PC-3 (cell line): ENCODE results near the gene DEFB123.

Source experiments
- EZH2 ChIP-seq: fragments of 300-600 bp; sonication (generic); IDR thresholded peaks from one replicate; pipeline ENCODE4 v1.6.1; 2017; ENCODE audit warnings: antibody characterized with exemption, mild to moderate bottlenecking, low read length; ENCODE audit not compliant: unreplicated experiment
- TF ChIP-seq, protein P1 (sequence below): fragments of 300-600 bp; sonication (generic); conservative IDR thresholded peaks from 2 replicates; pipeline ENCODE4 v1.5.1; 2017; ENCODE audit warnings: antibody characterized with exemption, low read depth, mild to moderate bottlenecking, low read length

DNA sequence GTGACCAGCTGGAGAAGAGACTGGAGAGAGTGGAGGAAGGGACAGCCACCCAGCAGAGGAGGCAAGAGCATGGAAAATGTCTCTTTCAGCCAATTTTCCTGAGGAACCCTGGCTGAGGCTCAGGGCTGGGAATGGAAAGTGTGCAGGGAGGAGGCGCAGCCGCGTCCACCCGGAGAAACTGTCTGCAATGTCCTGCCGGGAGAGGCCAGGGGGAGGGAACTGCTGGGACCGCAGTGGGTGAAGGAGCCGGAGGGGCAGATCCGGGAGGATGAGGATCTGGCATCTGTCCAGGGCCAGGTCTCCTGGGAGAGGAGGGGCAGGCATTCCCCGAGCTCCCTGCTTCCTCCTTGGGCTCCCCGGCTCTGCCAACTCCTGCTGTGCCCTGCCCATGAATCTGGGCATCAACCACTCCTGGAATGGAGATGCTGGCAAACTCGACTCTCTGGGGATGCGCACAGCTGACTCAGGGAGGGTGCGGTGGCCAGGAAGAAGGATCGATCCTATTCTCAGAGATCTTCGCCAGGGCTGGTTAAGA, 56.4 kb downstream of the DEFB123 start:
- TF ChIP-seq, protein P1, sequence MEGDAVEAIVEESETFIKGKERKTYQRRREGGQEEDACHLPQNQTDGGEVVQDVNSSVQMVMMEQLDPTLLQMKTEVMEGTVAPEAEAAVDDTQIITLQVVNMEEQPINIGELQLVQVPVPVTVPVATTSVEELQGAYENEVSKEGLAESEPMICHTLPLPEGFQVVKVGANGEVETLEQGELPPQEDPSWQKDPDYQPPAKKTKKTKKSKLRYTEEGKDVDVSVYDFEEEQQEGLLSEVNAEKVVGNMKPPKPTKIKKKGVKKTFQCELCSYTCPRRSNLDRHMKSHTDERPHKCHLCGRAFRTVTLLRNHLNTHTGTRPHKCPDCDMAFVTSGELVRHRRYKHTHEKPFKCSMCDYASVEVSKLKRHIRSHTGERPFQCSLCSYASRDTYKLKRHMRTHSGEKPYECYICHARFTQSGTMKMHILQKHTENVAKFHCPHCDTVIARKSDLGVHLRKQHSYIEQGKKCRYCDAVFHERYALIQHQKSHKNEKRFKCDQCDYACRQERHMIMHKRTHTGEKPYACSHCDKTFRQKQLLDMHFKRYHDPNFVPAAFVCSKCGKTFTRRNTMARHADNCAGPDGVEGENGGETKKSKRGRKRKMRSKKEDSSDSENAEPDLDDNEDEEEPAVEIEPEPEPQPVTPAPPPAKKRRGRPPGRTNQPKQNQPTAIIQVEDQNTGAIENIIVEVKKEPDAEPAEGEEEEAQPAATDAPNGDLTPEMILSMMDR: no peak
- no peak for TF ChIP-seq EZH2
